ENCODE measurements around the gene VASP. TPM values are rescaled to one million over a fixed set of nuclear protein-coding genes. Genes with fewer than 3 reads are reported as not detected.

VASP gene
- total and polyA plus RNA-seq, 2 of the 4 experiments (the other 2 are of a cell fraction): 61.1 to 88.8 TPM

- no peaks in the 10 kb centered on the region for H3K9me3 ChIP-seq (ENCODE audit: control insufficient read depth, insufficient read depth, low read length)
- H2BK120ac ChIP-seq (ENCODE audit: low read depth, low read length): no peak overlapping the region
- no peaks in the 10 kb centered on the region for H3K36me3 ChIP-seq (ENCODE audit: control insufficient read depth, insufficient read depth, low read length)
- no peak overlapping the region for H2AK5ac ChIP-seq (ENCODE audit: low read depth, low read length)
- POLR2A ChIA-PET (ENCODE audit: unreplicated experiment): no interaction called here
- no peak overlapping the region for H3K23ac ChIP-seq (ENCODE audit: low read depth, low read length)
- in situ Hi-C loops (cut with MboI; ENCODE audit: low sequenced_read_pairs): no loop called here
- no peak overlapping the region for H2BK15ac ChIP-seq (ENCODE audit: low read depth, low read length)
- H3K4me1 ChIP-seq (ENCODE audit: control insufficient read depth, insufficient read depth, low read length): no peaks in the 10 kb centered on the region
- H4K91ac ChIP-seq (ENCODE audit: insufficient read depth, low read depth, low read length): no peak overlapping the region
- peaks cover 6% of the 10 kb centered on the region; the same call in 1 of the 2 replicates for H3K27me3 ChIP-seq (ENCODE audit: control insufficient read depth, insufficient read depth, low read length)
- H2AFZ ChIP-seq (replicated peaks; ENCODE audit: low read length, poor library complexity): no peak overlapping the region
- peaks cover 0 to 10% of the 10 kb centered on the region in 2 experiments; a peak in 1 of 4 replicates for H3K79me1 ChIP-seq (ENCODE audit: low read depth in 1 of 2, low read length in 2 of 2)
- BruUV-seq (replicated peaks): no TSS peak
- peaks cover 9% of the 10 kb centered on the region for H3K9me1 ChIP-seq (ENCODE audit: insufficient read depth, low read length)
- no CpG with 5 or more reads among the region's 5 CpGs for WGBS, 2 experiments (ENCODE audit: extremely low coverage in 2 of 2, insufficient read length in 1 of 2)
- ATAC-seq (ENCODE audit: low read depth) (no peak), DNase-seq (no peak)
- no peak overlapping the region for H4K5ac ChIP-seq (ENCODE audit: low read depth, low read length)
- H2AK9ac ChIP-seq (replicated peaks; ENCODE audit: low read depth, low read length, poor library complexity): no peak overlapping the region
- TF ChIP-seq MXI1 (IDR thresholded peaks at IDR 0.05; ENCODE audit: borderline replicate concordance, low read depth, low read length) (no peak), CHD1 (IDR thresholded peaks at IDR 0.05; ENCODE audit: low read depth, low read length) (no peak), SMC3 (IDR thresholded peaks at IDR 0.05; ENCODE audit: low read depth, low read length) (no peak), MAFK (IDR thresholded peaks at IDR 0.05; ENCODE audit: low read depth, low read length) (no peak), RCOR1 (IDR thresholded peaks at IDR 0.05; ENCODE audit: insufficient replicate concordance, low read length) (no peak)
- H2BK5ac ChIP-seq (ENCODE audit: low read depth, low read length, poor library complexity, severe bottlenecking): no peak overlapping the region
- H2BK20ac ChIP-seq (ENCODE audit: low read depth, low read length): no peak overlapping the region
- no peak overlapping the region for H3K4ac ChIP-seq (ENCODE audit: low read depth, low read length)
- peaks cover 3% of the 10 kb centered on the region; the same call in 1 of the 2 replicates for H4K20me1 ChIP-seq (ENCODE audit: insufficient read depth, low read length)
- no peak overlapping the region for H3K14ac ChIP-seq (replicated peaks; ENCODE audit: low read depth, low read length)
- H3K9ac ChIP-seq (ENCODE audit: low read depth, low read length): no peak overlapping the region
- H3K4me2 ChIP-seq (ENCODE audit: low read depth, low read length): no peak overlapping the region
- no peak overlapping the region for H3K27ac ChIP-seq (ENCODE audit: insufficient read depth, low read length)
- intact Hi-C loops (cut with micrococcal nuclease): no loop called here
- H3K4me3 ChIP-seq (ENCODE audit: insufficient read depth, low read depth, low read length): no peak overlapping the region
- dilution Hi-C loops (cut with HindIII; ENCODE audit: low sequenced_read_pairs, unreplicated experiment): no loop called here
- CTCF ChIA-PET: interaction anchor here (2.7 kb wide), 1 partner anchor 10 kb away, joined by 8 read pairs; no protein-coding TSS in a partner anchor
- no peak overlapping the region for H3K56ac ChIP-seq (ENCODE audit: extremely low read depth, insufficient read depth, low read length)
- H4K8ac ChIP-seq (ENCODE audit: low read depth in 2 of 2, low read length in 2 of 2): no peak overlapping the region
- H3K18ac ChIP-seq (ENCODE audit: low read depth, low read length): no peak overlapping the region
Measured at GRCh38 chr19:45495178-45495577, 12.1 kb upstream of the VASP start.

Data from IMR-90 (cell line).